K562 (cell line): ENCODE data around the gene PACS1. TPM values are rescaled to one million over a fixed set of nuclear protein-coding genes. Genes with fewer than 3 reads are reported as not detected.
A peak's percentile ranks its signal among the peaks of the same experiment; 100 is the strongest.

Experiments
- ATF7 ChIP-seq: fragments of 450-650 bp; IDR thresholded peaks from 2 replicates; pipeline ENCODE4 v1.7.1; 2014; ENCODE audit warnings: mild to moderate bottlenecking, moderate library complexity
- C11orf30 ChIP-seq: fragments of 450-650 bp; IDR thresholded peaks from 2 replicates; pipeline ENCODE4 v1.6.1; 2016; ENCODE audit warnings: low read depth, mild to moderate bottlenecking
- KDM4B ChIP-seq, 2 experiments: fragments of 450-650 bp in 1 of 2; sonication (generic) in 1 of 2; IDR thresholded peaks; 2 replicates each; pipeline ENCODE4 v1.6.1; 2016 to 2017; ENCODE audit warnings: borderline replicate concordance in 2 of 2, antibody characterized with exemption in 1 of 2, low read depth in 1 of 2, mild to moderate bottlenecking in 1 of 2
- MAX ChIP-seq: sonication (generic); formaldehyde crosslinking; IDR thresholded peaks from 2 replicates; pipeline ENCODE4 v1.9.0; 2022; ENCODE audit warnings: mild to moderate bottlenecking, missing genetic modification reagents
- MYNN ChIP-seq, 2 experiments: sonication (generic); formaldehyde crosslinking in 1 of 2; IDR thresholded peaks; 2 replicates each; pipeline versions ENCODE4 v1.5.0 to v1.6.1; 2016 to 2020; ENCODE audit warnings: antibody characterized with exemption in 1 of 2, missing genetic modification reagents in 1 of 2
- PKNOX1 ChIP-seq: fragments of 450-650 bp; IDR thresholded peaks from 2 replicates; pipeline ENCODE4 v1.6.1; 2016
- POLR2A ChIP-seq: fragments of 450-650 bp; conservative IDR thresholded peaks from 2 replicates; pipeline ENCODE4 v1.6.1; 2016
- RAD51 ChIP-seq: fragments of 450-650 bp; IDR thresholded peaks from 2 replicates; pipeline ENCODE4 v1.7.1; 2016; ENCODE audit warnings: low read depth, mild to moderate bottlenecking, borderline replicate concordance
- RBM25 ChIP-seq: fragments of 200-400 bp; formaldehyde crosslinking; IDR thresholded peaks from 2 replicates; pipeline ENCODE4 v1.6.1; 2018; ENCODE audit warnings: low read length, low read depth, moderate library complexity; ENCODE audit not compliant: severe bottlenecking
- RCOR1 ChIP-seq, 2 experiments: IDR thresholded peaks; 2 replicates each; pipeline ENCODE4 v1.6.1; 2012; ENCODE audit warnings: low read depth in 2 of 2, low read length in 2 of 2, borderline replicate concordance in 1 of 2, improper control_type of control experiment in 1 of 2
- RFX5 ChIP-seq: IDR thresholded peaks from 2 replicates; pipeline ENCODE4 v1.6.1; 2011; ENCODE audit warnings: low read depth, mild to moderate bottlenecking, improper control_type of control experiment, low read length
- RNF2 ChIP-seq: sonication (generic); IDR thresholded peaks from 2 replicates; pipeline ENCODE4 v1.6.1; 2016
- SRF ChIP-seq, 2 experiments: fragments of 250-450, 450-650 bp in 1 of 2; sonication (Bioruptor Pico) in 1 of 2; sonication (generic) in 1 of 2; formaldehyde crosslinking; IDR thresholded peaks; 2 replicates each; pipeline versions ENCODE4 v1.5.0 to v1.5.1; 2020 to 2022; ENCODE audit warnings: mild to moderate bottlenecking in 1 of 2, missing genetic modification reagents in 1 of 2
- TAF7 ChIP-seq: fragments of 450-650 bp; IDR thresholded peaks from 2 replicates; pipeline ENCODE4 v1.6.1; 2016; ENCODE audit warnings: missing genetic modification characterization, missing compliant biosample characterization
- TBL1XR1 ChIP-seq, 2 experiments: IDR thresholded peaks; 2 replicates each; pipeline ENCODE4 v1.6.1; 2012; ENCODE audit warnings: improper control_type of control experiment in 2 of 2, low read length in 2 of 2, mild to moderate bottlenecking in 1 of 2
- TBP ChIP-seq: optimal IDR thresholded peaks from 2 replicates; pipeline ENCODE3; 2011; ENCODE audit warnings: low read depth, low read length, improper control_type of control experiment
- ZBTB33 ChIP-seq: sonication (generic); formaldehyde crosslinking; IDR thresholded peaks from 2 replicates; pipeline ENCODE4 v1.8.1; 2023; ENCODE audit warnings: mild to moderate bottlenecking, missing genetic modification reagents
- ZFP30 ChIP-seq: fragments of 250-450 bp; sonication (Bioruptor Pico); IDR thresholded peaks from 2 replicates; pipeline ENCODE4 v1.8.0; 2022; ENCODE audit warnings: moderate library complexity, mild to moderate bottlenecking, inconsistent platforms, borderline replicate concordance
- ZNF140 ChIP-seq: fragments of 250-450 bp; sonication (Bioruptor Pico); IDR thresholded peaks from 2 replicates; pipeline ENCODE4 v1.8.0; 2021; ENCODE audit warnings: moderate library complexity, mild to moderate bottlenecking, inconsistent platforms
- ZNF282 ChIP-seq: sonication (generic); formaldehyde crosslinking; IDR thresholded peaks from 2 replicates; pipeline ENCODE4 v1.8.1; 2023; ENCODE audit warnings: missing genetic modification reagents
- polyA plus RNA-seq, 8 experiments: library from polyadenylated mRNA; depleted of rRNA in 4 of 8; stranded (reverse) in 5 of 8; unstranded in 3 of 8; fragments of >200 nt; fragmentation: Nextera tagmentation in 2 of 8; fragmentation: Illumina TruSeq in 1 of 8; extraction: Ambion mirVana in 2 of 8; extraction: Trizol in 1 of 8; gene quantifications; 2 replicates each; pipeline versions ENCODE4 v1.2.1 to v1.2.3, GENCODE V29; 2011 to 2014; ENCODE audit warnings: inconsistent platforms in 1 of 8, missing spikeins in 1 of 8
- total RNA-seq, 7 experiments: library from RNA; depleted of rRNA in 6 of 7; stranded (reverse); fragments of >200 nt in 6 of 7; fragmentation: Illumina TruSeq in 2 of 7; extraction: Trizol in 2 of 7; gene quantifications; 2 replicates each; pipeline versions ENCODE4 v1.2.1 to v1.2.3, GENCODE V29; 2011 to 2021; ENCODE audit warnings: low replicate concordance in 1 of 7
- TF ChIP-seq, protein P1 (sequence below): fragments of 200-400 bp; formaldehyde crosslinking; IDR thresholded peaks from 2 replicates; pipeline ENCODE4 v1.6.1; 2017; ENCODE audit warnings: mild to moderate bottlenecking, low read depth, low read length, moderate library complexity

The PACS1 gene
- total and polyA plus RNA-seq, 9 of the 15 experiments (the other 6 are each of a cell fraction or from before 2014, with no cell fraction given): 0.34 to 28.1 (median 8.5) TPM

- TF ChIP-seq ZBTB33 (CRISPR knock-in tag) (peak; percentile 10; the same call in 1 of the 2 replicates), MAX (peak; percentile 56), PKNOX1 (peak; percentile 68), ZNF282 (no peak), ATF7 (peak; percentile 90), MYNN (IDR thresholded peaks at IDR 0.05) (no peak), MYNN (CRISPR knock-in tag; IDR thresholded peaks at IDR 0.05) (no peak), TBL1XR1 (IDR thresholded peaks at IDR 0.05; ENCODE audit: low read length in 2 of 2) (peak; percentile 11 to 50; a peak in 1 of 4 replicates), RAD51 (no peak), ZFP30 (no peak), RBM25 (no peak), SRF (CRISPR knock-in tag; IDR thresholded peaks at IDR 0.05) (peak in 1 of 2 experiments; percentile 74; a peak in 2 of 4 replicates), TBP (peak; percentile 88), RFX5 (no peak), RNF2 (peak; percentile 78), C11orf30 (peak; percentile 97), KDM4B (IDR thresholded peaks at IDR 0.05; ENCODE audit: borderline replicate concordance in 2 of 2, low read depth in 1 of 2) (peak in 1 of 2 experiments; percentile 86; a peak in 1 of 4 replicates), ZNF140 (CRISPR knock-in tag) (no peak), RCOR1 (IDR thresholded peaks at IDR 0.05; ENCODE audit: borderline replicate concordance in 1 of 2, low read depth in 2 of 2, low read length in 2 of 2) (peak in 1 of 2 experiments; percentile 35; a peak in 1 of 4 replicates), TAF7 (tag) (peak; percentile 94), POLR2A (peak; percentile 94)
- TF ChIP-seq, protein P1, sequence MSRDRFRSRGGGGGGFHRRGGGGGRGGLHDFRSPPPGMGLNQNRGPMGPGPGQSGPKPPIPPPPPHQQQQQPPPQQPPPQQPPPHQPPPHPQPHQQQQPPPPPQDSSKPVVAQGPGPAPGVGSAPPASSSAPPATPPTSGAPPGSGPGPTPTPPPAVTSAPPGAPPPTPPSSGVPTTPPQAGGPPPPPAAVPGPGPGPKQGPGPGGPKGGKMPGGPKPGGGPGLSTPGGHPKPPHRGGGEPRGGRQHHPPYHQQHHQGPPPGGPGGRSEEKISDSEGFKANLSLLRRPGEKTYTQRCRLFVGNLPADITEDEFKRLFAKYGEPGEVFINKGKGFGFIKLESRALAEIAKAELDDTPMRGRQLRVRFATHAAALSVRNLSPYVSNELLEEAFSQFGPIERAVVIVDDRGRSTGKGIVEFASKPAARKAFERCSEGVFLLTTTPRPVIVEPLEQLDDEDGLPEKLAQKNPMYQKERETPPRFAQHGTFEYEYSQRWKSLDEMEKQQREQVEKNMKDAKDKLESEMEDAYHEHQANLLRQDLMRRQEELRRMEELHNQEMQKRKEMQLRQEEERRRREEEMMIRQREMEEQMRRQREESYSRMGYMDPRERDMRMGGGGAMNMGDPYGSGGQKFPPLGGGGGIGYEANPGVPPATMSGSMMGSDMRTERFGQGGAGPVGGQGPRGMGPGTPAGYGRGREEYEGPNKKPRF: no peak
Measured at GRCh38 chr11:66051766-66052663, 18.1 kb upstream of the PACS1 start, which contains the start of gene SF3B2 (continued).
